Stimulated activated CD8-positive, alpha-beta memory T cell treated with anti-CD3 and anti-CD28 coated beads, Interleukin-2, amount 100 ng/mL, for 1 hour (primary cell): ENCODE results near the gene ECE2.
A peak's percentile ranks its signal among the peaks of the same experiment; 100 is the strongest.
"Not testable (repeated sequence)": the region's sequence is repeated elsewhere in the genome, so short reads cannot be mapped to it uniquely, and the experiment has no call there.

Experiments used
- DNase-seq, 2 donors: peaks; one replicate each; pipeline ENCODE4 v3.0.0-alpha.2; 2020; ENCODE audit warnings: low read depth in 2 of 2

The ECE2 gene

DNA sequence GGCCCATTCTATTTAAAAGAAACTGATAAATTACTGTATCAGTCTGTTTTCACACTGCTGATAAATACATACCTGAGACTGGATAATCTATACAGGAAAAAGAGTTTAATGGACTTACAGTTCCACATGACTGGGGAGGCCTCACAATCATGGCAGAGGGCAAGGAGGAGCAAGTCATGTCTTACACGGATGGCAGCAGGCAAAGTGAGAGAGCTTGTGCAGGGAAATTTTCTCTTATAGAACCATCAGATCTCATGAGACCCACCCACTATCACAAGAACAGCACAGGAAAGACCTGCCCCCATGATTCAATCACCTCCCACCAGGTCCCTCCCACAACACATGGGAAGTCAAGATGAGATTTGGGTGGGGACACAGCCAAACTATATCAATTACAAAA is 8.6 kb upstream of the ECE2 start:
- not testable (repeated sequence) for DNase-seq

- no peak for DNase-seq
Measured at GRCh38 chr3:184272269-184272668, 3.6 kb upstream of the ECE2 start.

DNA sequence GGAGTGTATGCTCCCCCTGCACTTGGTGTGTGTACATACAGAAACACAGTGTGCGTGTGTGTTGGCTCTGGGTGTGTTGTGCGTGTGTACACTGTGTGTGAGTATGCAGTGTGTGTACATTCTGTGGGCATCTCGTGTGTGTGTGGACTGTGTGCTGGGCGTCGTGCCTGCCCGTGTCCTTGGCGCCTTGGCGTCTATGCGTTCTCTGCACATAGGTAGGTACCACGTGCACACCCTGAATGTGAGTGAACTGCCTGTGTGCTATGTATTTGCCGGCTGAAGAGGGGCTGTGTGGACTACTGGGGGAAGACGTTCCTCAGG is 481 bp upstream of the ECE2 start:
- DNase-seq = no peak

- no peak for DNase-seq
Measured at GRCh38 chr3:184277366-184277765, 1.5 kb downstream of the ECE2 start.

DNA sequence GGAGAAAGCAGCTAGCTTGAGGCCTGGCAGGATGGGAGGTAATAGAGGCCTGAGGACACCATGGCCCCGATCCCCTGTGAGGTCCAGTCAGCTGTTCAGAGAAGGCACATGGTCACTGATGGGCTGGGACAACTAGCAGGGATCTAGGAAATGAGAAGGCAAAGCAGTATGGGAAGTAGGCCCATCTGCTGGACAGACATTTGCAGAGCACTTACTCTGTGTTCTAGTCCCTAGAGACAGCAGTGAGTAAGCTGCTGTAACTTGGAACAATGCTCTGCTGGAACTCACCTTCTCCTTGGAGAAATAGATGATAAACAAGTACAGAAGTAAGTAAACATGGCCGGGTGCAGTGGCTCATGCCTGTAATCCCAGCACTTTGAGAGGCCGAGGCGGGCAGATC is 7.1 kb downstream of the ECE2 start:
- no peak for DNase-seq

- DNase-seq = no peak
Measured at GRCh38 chr3:184283681-184284080, 7.9 kb downstream of the ECE2 start.

DNA sequence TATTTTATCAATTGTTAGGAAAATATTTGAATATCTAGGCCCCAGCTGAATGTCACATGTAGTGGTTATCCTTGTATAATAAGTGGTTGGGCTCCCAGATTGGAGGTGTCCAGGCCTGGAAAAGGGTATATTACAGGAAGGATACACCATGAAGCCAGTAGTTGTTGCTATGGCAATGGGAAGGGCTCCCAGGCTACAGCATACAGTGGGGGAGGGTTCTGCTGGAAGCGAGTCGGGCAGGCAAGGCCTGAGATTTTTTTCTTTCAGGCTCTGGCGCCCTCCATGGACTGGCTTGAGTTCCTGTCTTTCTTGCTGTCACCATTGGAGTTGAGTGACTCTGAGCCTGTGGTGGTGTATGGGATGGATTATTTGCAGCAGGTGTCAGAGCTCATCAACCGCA is 8.9 kb downstream of the ECE2 start:
- DNase-seq = no peak

DNA sequence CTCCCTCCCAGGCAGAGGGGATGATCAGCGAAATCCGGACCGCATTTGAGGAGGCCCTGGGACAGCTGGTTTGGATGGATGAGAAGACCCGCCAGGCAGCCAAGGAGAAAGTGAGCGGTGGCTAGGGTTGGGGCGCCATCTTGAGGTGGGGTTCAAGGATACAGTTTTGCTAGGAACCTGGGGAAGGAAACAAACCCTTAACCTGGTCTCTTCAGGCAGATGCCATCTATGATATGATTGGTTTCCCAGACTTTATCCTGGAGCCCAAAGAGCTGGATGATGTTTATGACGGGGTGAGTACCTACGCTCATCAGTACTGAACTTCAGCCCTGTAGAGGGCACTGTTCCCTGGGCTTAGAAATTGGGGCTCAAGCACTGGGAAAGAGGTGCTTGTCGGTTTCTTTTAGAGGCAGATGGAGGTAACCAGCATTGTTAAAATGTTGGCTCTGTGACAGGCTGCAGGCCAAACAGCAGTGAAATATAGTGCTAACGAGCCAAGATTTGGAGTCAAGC is 13.7 kb downstream of the ECE2 start:
- peak; percentile 15 to 24 for DNase-seq

GRCh38 chr3:184290331-184290730 is 14.5 kb downstream of the ECE2 start:
- DNase-seq = no peak

DNA sequence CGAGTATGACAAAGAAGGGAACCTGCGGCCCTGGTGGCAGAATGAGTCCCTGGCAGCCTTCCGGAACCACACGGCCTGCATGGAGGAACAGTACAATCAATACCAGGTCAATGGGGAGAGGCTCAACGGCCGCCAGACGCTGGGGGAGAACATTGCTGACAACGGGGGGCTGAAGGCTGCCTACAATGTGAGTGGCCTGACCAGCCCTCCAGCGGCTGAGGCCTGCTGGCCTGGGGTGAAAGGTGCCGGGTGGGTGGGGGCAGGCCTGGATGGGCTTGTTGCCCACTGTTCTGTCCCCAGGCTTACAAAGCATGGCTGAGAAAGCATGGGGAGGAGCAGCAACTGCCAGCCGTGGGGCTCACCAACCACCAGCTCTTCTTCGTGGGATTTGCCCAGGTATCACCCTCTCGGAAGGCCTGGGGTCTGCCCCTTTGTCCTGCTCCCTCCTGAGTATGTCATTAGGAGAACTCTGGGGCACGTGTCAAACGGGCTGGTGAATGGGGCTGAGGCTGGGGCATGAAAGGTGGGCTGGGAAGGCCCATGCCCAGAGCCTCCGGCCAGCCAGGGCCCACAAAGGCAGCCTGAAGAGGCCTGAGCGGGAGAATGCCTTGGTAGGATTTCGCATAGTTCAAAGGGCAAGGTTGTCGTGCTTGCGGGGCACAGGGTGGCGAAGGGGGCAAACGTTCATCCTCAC is 15.4 kb downstream of the ECE2 start:
- no peak for DNase-seq

DNA sequence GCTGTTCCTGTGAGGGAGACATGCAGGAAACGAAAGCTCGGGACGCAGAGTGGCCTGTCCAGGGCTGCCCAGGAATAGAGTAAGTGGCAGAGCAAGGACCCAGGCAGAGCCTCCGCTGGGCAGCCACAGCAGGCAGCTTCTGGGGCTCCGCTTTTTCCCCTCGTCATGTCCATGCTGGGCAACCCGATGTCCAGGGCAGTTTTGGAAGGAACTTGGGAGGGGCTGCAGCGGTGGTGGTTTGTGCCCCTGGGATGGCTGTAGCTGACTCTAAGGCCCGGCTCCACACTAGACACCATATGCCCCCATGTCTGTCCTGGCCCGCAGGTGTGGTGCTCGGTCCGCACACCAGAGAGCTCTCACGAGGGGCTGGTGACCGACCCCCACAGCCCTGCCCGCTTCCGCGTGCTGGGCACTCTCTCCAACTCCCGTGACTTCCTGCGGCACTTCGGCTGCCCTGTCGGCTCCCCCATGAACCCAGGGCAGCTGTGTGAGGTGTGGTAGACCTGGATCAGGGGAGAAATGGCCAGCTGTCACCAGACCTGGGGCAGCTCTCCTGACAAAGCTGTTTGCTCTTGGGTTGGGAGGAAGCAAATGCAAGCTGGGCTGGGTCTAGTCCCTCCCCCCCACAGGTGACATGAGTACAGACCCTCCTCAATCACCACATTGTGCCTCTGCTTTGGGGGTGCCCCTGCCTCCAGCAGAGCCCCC is 16.1 kb downstream of the ECE2 start:
- DNase-seq = no peak

GRCh38 chr3:184295771-184296170 is 19.9 kb downstream of the ECE2 start:
- no peak for DNase-seq

DNA sequence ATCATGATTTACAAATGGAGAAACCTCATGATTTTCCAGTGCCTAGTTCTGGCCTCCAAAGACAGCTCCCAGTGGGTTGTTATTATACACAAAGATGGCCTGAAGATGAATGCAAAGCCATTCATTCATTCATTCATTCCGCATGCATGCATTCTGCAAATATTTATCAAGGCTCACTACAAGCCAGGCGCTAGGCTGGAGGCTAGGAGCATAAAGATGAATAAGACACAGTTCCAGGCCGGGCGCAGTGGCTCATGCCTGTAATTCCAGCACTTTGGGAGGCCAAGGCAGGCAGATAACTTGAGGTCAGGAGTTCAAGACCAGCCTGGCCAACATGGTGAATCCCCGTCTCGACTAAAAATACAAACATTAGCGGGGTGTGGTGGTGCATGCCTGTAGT is 20.8 kb downstream of the ECE2 start:
- DNase-seq = no peak

- peak; percentile 95 to 98 for DNase-seq
Measured at GRCh38 chr3:184298759-184299487, 23.1 kb downstream of the ECE2 start, which contains the start of gene PSMD2. Gene PSMD2, plus strand, starts transcription at chr3:184299241. Its CDS starts 26 bp downstream, at chr3:184299267.

DNA sequence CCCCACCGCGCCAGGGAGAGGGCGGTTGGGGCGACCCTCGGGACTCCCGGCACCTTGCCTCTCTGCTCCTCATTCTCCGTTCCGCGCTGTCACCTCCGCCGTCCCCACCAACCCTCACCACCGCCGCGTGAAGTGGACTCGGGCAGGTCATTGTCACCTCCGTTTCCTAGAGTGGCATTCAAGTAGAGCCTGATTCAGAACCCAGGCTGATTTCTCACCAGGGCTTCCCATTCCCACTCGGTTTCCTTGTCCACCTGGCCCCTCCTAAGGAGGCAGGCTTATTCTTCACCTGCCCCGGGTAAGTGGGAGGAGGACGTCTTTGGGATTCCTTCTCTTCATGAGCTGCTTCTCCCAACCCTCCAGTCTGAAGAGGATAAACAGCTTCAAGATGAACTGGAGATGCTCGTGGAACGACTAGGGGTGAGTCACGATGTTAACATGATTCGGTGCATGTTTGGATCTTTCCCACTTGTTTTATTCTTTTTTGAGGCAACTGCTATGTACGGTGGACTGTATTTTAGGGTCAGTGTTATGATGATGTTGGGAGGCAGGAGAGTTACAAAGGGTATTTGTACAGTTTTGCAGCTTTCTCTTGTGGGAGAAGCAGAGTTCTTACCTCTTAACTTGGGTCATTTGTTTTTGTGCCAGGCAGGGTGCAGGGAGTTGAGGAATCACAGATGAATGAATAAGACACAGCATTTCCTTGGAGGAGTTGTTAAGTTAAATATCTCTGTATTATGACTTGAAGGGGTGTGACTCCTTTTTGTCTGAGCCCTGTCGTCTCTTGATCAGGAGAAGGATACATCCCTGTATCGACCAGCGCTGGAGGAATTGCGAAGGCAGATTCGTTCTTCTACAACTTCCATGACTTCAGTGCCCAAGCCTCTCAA is 23.9 kb downstream of the ECE2 start:
- no peak for DNase-seq

DNA sequence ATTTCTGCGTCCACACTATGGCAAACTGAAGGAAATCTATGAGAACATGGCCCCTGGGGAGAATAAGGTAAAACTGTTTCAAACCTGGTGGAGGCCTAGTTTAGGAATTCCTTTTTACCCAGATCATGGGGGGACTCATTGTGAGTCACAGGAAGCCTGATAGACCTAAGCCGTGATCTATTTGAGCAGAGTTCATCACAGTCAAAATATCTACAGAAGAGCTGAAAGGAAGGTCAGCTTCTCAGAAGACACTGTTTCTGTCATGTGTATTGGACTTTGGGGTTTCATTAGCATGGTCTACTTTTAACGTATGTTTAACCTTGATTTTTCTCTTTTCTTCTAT is 24.5 kb downstream of the ECE2 start:
- DNase-seq = no peak

GRCh38 chr3:184305577-184305976 is 29.8 kb downstream of the ECE2 start:
- no peak for DNase-seq

DNA sequence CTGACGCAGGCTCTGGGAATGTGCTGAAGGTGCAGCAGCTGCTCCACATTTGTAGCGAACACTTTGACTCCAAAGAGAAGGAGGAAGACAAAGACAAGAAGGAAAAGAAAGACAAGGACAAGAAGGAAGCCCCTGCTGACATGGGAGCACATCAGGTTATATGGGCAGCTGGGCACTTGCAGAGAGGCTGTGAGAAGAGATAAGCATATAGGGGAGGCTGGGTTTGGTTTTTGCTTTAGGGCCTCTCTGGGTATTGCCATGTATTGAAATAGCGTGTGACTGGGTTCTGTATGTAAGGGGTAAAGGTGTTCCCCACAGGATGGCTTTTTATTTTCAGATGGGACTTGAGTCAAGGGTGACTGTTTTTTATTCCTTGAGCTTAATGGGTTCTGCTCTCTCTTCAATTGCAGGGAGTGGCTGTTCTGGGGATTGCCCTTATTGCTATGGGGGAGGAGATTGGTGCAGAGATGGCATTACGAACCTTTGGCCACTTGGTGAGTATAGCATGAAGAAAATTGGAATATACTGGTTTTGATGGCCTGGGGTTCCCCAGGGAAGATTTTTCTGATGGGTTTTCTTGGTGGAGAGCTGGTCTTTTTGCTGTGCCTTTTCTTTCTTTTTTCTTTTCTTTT is 30.6 kb downstream of the ECE2 start:
- no peak for DNase-seq

- DNase-seq = no peak
Measured at GRCh38 chr3:184307915-184308314, 32.1 kb downstream of the ECE2 start.

GRCh38 chr3:184308744-184309143 is 32.9 kb downstream of the ECE2 start:
- no peak for DNase-seq

- no peak for DNase-seq
Measured at GRCh38 chr3:184311633-184312032, 35.8 kb downstream of the ECE2 start.

DNA sequence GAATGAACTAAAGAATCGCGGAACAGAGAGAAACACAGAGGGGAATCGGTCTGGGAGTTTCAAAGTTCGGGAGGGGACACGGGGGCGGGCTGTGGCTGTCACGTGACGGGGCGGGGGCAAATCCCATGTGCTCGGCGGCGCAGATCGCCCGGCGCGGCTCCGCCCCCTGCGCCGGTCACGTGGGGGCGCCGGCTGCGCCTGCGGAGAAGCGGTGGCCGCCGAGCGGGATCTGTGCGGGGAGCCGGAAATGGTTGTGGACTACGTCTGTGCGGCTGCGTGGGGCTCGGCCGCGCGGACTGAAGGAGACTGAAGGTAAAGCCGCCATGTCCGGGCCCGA is 38.5 kb downstream of the ECE2 start, which contains the start of gene EIF4G1:
EIF4G1 (plus strand) TSS at position 244 of the 337 bp plus-strand sequence. CDS start 1,191 bp downstream, outside the sequence.
- DNase-seq = peak; percentile 87 to 88
